Effector CD8-positive, alpha-beta T cell (primary cell): ENCODE data around the gene CD4.
A peak's percentile ranks its signal among the peaks of the same experiment; 100 is the strongest.

Experiments used
- DNase-seq: peaks from one replicate; lab custom pipeline; 2025; lab: John Stamatoyannopoulos, UW

The CD4 gene

DNA sequence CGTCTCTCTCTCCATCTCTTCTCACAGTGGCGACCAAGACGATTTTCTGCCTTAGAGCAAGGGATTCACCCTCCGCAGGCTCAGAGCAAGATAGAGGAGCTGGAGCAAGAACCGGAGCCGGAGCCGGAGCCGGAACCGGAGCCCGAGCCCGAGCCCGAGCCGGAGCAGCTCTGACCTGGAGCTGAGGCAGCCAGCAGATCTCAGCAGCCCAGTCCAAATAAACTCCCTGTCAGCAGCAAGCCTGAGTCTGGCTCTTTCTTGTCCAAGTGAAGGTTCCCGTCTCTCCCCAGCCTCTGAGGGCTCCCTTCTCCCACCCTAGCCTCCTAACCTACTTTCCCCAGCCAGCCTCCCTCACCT, 11.1 kb upstream of the CD4 start:
- DNase-seq = no peak

DNA sequence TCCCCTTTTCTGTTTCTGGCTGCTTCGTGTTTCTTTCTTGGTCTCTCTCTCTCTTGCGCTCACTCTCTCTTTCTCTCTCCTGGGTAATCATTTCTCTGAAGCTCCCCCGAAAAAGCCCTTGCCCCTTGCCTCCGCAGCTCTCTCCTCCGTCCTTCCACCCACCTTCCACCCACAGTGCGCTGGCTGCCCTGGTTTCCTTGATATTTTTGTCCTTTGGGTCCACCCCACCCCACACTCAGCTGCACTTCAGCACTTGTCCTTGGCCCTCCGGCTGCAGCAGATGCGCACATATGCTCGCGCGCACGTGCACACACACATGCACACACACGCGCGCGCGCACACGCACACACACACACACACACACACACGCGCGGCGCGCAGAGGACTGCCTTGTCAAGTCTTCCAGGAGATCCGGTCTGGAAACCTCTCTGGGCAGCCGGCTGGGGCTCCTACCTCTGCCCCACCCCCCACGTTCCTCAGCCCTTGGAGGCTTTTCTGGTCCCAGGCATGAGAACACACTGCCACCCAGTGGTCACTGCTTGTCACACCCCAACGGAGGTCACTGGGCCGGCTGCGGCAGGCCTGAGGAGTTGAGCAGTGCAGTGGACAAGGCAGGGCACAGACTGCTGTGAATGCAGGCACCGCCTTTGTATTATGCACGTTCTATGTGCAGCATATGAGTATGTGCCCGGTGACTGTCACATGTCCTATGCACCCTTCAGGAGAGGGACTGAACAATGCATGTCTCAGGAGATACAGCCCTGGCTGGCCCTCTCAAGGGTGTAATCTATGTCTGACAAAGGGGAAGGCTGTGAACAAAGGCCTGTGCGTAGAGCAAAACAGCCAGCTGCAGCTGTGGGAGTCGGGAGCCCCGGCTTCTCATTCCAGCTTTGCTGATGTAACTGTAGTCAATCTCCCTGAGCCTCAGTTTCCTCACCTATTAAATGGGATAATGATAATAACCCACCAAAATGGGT, 10.5 kb upstream of the CD4 start:
- DNase-seq = peak; percentile 84

DNA sequence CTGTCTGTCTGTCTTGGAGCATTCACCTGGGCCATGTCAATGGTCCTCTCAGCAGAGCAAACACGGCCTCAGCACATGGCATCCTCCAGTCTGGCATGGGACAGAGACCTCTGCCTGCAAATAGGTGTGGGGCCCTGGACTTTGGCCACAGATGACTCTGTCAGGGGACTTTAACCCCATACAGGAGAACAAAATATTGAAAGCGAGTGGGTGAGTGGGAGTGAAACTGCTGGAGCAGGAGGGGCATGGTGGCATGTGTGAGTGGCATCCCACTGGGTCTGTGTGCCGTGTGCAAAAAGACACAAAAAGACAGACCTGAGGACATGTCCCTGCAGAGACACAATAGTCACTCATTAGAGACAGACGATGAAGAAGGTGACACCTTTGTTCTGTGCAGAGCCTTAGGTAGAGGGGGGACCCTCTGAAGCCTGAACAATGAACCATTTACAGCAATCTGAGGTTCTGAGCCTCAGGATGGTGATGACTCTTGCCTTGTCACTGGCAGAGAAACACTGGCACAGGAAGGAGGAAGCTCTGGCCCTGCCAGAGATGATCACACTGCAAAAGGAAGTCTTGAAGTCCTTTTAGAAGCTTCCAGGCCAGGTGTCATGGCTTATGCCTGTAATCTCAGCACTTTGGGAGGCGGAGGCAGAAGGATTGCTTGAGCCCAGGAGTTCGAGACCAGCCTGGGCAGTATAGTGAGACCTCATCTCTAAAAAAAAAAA, 9.5 kb upstream of the CD4 start:
- no peak for DNase-seq

DNA sequence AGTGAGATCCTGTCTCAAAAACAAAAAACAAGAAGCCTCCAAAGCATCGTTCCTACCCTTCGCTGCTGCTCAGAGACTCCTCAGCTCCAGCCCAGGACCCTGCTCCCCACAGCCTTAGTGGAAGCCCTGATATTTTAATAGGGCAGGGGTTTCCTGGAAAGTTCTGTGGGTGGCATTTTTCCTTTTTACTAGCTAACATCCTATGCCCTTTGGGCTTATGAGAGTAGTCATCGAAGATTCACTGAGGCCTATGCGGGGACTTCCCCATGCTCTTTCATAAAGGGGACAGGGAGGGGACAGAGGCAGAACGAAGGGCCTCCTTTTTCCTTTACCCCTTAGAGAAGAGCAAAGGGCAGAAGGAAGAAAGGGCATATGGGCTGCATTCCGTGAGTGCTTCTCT, 8.8 kb upstream of the CD4 start:
- no peak for DNase-seq

DNA sequence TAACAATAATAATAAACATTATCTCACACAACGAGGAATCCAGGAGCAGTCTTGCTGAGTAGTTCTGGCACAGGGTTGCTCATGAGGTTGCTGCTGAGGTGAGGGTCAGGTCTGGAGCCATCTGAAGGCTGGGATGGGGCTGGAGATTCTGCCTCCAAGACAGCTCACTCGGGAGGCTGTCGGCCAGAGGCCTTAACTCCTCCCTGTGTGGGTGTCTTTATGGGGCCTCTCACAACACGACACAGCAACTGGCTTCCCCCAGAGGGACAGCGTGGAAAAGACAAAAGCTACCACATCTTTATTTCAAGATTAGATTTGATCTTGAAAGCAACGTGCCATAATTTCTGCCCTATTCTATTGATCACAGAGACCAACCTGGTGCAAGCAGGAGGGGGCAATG, 7.2 kb upstream of the CD4 start:
- DNase-seq = no peak

DNA sequence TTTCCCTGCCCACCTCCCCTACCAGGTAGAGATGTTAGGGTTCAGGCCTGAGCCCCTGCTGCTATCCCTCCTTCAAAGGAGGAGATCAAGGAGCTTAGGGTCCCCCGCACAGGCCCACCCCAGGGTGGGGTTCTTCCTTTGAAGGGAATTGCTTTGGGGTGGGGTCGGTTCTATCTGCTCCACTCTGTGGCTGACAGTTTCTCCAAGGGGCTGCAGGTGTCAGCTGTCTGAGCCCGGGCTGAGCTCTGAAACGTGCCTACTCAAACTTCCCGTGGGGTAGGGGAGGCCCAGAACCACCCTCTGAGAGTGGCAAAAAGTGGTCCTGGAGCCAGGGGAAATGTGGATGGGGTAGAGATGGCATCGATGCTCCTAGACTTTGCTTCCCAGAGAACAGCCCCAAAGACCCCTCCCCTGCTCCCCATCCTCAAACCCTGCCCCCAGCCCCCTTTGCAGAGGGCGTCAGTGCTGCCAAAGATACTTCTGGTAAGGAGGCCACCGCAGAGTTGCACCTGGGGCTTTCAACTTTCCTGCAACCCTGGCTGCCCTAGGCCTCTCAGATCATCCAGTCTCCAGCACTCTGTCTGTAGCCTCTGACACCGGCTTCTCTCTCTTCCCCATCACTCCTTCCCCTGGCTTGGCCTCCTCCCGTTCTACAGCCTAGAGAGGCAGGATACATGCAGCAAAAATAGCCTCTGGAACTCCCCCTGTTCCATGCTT, 6.3 kb upstream of the CD4 start:
- DNase-seq = no peak

DNA sequence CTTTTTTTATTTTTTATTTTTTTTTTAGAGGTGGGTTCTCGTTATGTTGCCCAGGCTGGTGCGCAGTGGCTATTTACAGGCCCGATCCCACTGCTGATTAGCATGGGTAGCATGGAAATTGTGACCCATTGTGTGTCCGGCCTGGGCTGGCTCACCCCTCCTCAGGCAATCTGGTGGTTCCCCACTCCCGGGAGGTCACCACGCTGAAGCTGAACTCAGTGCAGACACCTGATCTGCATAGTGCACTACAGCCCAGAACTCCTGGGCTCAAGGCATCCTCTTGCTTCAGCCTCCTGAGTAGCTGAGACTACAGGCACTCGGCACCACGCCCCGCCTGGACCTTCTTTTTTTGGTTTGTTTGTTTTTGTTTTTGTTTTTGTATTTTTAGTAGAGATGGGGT, 5.5 kb upstream of the CD4 start:
- no peak for DNase-seq

DNA sequence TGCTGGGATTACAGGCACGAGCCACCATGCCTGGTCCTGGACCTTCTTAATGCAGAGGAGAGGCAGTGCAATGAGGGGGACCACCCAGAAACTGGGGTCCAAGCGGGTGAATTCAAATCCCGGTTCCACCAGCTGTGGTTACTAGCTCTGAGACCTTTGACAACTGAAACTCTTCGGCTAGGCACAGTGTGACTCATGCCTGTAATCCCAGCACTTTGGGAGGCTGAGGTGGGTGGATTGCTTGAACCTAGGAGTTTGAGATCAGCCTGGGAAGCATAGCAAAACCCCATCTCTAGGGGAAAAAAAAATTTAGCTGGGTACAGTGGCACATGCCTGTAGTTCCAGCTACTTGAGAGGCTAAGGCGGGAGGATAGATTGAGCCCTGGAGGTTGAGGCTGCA, 5.0 kb upstream of the CD4 start:
- no peak for DNase-seq

DNA sequence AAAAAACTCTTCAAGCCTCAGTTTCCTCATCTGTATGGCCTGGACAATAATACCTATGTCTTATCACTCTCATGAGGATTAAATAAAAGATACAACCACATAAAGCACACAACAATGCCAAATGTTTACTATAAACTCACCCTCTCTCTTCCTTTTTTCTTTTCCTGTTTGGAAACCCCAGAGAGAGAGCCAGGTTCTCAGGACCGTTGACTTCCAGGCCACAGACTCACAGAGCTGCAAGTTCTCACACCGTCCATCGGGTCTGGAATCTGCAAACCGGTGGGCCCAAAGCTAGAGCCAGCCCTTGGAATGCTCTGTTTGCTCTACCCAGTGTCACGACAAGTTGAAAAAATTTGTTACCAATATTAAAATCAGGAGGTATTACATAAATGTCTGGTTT, 4.6 kb upstream of the CD4 start:
- DNase-seq = no peak

DNA sequence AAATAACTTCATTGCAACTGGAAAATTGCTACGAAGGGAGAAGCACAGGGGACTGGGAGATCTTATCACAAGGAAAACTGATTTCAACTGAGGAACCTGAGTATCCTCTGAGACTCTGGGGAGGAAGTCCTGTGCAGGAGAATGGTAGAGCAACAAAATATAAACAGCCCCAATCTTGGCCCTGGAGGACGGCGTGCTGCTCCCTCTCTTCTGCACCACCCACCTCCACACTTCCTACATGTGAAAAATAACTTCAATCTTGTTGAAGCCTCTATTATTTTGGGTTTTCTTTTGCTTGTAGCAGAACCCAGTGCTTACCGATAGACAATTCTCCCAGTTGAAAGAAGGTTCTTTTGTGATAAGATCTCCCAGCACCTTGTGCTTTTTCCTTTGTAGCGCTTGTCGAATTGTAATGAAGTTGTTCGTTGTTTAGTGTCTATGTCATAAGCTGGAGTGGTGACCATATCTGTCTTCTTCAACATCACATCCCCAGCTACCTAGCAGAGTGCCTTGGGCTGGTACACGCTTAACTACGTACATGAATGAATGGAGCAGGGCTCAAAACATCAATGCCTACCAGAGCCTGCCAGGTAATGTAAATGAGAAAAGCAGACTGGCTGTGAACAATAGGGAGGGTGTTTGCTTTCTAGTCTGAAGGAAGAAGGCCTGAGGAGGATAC, 2.8 kb upstream of the CD4 start:
- DNase-seq = no peak

DNA sequence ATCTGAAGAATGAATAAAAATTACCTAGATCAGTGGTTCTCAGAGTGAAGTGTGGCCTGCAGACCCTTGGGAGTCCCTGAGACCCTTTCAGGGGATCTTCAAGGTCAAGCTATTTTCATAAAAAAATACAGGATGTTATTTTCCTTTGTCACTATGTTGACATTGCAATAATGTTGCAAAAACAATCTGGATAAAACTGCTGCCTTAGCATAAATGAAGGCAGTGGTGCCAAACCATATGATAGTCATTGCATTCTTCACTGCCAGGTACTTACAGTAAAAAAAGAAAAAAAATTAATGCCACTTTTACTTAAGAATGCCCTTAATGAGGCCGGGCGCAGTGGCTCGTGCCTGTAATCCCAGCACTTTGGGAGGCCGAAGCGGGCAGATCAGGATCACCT, 2.0 kb upstream of the CD4 start:
- no peak for DNase-seq

DNA sequence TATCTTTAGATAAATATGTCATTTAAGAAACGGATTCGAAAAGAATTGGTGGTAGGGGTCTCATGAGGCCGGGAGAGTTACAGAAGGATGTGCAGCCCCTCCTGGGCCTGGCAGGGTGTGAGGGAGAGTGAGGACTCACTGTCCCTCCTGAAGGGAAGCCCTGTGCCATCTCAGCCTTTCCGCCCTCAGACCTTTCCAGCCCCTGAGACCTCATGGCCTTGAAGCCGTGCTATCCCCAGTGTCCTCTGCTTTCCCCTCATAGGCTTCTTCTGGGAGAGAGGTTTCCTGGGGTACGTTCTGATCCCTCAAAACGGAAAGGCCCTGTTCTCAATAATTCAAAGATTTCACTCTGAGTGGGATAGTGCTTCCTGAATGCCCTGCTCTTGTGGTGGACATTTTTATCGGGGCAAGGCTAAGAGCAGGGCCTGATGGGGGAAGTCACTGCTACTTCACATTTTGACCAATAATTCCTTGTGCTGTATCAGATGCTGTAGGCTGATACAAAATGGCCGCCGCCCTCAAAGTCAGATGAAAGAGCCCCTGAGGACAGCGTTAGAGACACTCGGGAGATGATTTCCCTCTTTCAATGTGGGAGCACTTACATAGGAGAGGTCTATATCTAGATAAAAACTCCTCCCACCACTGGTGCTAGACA, 1.3 kb downstream of the CD4 start:
- no peak for DNase-seq

DNA sequence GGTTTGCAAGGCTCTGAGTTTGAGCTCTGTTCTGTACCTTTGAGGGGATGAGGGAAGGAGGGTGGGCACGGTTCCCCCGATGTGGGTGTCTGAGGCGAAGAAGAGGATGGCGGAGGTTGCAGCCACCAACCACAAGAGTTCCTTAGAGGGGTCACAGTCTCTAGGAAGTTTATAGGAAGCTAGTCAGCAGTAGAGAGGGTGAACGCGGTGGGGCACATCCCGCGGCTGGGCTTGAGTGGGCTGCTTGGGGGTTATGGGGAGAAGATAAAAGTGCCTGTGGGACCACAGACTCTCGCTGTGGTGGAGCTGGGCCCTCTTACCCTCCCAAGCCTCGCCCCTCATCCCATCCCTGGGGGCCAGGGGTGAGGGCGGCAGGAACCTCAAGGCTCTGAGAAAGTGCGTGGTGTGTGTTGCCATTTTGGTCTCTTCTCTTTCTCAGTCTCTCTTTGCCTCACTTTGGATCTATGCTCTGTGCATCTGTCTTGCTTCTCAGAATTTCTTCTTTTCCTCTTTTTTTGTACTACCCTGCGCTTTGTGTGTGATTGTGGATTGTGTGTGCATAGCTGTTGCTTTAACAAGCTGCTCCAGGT, 2.7 kb downstream of the CD4 start:
- DNase-seq = no peak

DNA sequence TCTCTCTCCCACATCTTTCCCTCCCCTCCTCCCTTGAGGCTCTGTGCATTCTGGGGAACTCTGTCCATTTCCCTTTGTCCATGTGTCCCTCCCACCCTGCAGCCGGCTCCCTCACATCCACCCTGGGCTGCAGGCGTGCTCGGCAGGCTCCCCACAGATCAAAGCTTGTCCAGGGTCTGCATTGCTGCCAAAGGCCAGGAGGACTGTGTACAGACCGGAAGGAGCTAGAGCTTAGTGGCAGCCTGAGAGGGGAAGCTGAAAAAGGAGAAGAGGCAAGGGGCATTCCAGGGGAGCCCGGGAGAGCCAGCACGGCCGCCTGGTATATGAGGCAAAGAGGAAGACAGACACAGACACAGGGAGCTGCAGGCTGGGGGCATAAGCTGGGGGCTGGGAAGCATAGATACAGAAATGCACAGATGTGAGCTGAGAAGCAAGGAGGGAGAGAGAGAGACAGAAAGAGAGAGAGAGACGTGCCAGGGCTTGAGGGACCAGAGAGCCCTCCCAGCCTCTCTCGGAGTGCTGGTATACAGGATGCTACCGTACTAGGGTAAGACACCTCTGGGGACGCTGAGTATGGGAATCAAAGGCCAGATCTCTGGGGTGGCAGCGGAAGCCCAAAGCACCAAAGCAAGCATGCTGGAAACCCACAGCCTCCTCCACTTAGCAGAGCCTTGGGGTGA, 3.3 kb downstream of the CD4 start:
- DNase-seq = no peak

DNA sequence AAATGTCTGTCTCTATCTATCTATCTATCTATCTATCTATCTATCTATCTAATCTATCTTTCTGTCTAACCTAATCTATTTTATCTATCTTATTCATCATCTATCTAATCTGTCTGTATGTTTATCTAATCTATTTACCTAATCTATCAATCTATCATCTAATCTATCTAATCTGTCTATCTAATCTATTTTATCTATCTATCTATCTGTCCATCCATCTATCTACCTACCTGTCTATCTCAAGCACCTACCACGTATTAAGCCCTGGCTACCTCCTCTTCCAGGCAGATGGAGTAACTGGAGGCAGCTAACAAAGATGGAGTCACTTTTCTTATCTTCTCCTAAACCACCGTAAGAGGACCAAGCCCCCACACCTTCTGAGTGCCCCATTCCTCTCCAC, 5.8 kb downstream of the CD4 start:
- no peak for DNase-seq

DNA sequence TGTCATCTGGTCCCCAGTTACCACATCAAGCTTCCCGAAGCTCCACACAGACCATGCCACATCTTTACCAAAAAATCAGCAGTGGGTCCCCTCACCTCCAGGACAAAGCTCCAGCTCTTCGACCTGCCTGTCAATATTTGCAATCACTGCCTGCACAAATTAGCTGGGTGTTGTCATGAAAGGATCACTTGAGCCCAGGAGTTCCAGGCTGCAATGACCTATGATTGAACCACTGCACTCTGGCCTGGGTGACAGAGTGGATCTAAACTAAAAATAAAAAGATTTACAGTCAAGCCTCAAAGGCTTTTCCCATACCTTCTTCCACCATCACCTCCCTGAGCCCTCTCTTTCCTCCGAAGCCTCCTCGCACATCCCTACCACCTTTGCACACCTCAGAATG, 7.2 kb downstream of the CD4 start:
- DNase-seq = no peak

DNA sequence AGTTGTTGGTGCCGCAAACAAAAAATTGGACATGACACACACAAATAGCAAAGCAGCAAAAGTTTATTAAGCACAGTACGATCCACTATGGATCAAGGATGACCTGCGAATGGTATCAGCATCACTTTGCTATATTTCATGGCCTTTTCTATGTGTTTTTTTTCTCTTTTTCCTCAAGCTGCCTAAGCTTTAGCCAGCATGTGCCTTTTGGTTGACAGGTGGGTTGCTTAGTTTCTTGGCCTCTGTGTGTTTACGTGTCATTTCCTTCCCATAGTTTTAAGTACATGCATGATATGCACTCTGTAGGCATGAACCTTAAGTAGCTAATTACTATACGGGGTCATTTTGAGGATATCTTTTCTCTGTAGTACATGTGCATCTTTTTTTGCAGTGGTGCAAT, 9.8 kb downstream of the CD4 start:
- DNase-seq = no peak

DNA sequence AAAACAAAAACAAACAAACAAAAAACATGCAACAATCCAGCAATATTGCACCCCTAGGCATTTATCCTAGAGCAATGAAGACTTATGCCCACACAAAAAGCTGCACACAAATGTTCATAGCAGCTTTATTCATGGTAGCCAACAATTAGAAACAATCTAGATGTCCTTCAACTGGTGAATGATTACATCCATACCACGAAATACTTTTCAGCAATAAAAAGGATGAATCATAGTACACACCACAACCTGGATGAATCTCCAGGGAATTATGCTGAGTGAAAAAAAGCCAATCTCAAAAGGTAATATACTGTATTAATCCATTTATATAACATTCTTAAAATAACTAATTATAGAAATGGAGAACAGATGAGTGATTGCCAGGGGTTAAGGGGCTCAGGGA, 17.8 kb downstream of the CD4 start:
- DNase-seq = no peak

DNA sequence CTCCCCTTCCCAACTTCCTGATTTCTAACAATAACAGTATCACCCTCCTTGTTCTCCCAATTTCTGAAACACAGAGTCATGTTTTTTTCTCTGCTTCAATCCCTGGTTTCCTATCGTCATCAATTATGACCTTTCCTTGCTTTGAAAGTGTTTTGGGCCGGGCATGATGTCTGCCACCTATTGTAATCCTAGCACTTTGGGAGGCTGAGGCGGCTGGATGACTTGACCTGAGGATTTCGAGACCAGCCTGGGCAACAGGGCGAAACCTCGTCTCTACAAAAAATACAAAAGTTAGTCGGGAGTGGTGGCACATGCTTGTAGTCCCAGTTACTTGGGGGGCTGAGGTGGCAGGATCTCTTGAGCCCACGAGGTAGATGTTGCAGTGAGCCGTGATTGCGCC, 19.7 kb downstream of the CD4 start:
- DNase-seq = no peak

DNA sequence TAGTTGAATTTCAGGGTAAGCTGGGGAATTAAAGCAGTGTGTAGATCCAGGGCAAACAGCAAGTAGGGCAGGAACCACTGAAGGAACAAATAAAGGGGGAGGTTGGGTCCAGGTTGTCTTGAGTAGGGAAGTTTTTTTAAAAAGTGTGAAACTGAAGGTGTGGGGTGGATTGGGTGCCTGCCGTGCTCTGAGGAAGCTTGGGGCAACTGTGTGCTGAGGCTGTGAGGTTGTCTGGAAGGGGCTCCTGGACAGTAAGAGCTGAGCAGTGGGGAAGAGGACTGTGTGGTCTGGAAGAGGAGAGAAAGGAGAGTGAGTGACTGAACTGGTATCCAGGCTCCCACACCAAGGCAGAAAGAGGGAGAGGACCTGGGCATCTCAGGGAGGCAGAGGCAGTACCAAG, 21.4 kb downstream of the CD4 start:
- DNase-seq = no peak

DNA sequence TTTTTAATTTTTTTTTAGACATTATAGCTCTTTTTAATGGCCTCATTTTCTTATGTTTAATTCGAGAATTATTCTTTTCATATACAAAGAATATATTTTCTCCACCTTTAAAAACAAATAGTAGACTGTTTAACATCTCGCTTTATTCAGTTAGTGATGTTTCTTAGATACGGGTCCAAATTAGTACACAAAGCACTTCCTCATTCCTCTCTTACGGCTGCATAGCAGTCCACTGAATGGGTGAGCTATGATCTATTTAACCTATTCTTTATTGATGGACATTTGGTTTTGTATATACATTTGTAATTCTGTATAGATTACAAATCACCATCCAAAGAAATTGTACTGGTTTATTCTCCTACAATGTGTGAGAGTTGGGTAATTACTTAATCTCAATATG, 24.0 kb downstream of the CD4 start:
- DNase-seq = no peak
